Measurements from ENCODE around the gene TEX101. TPM values are rescaled to one million over a fixed set of nuclear protein-coding genes. Genes with fewer than 3 reads are reported as not detected.
"Not testable (repeated sequence)": the region's sequence is repeated elsewhere in the genome, so short reads cannot be mapped to it uniquely, and the experiment has no call there.

TEX101 gene
- total RNA-seq, 4 donors from 2014 or later: 0.81 TPM; not detected in 3

GRCh38 chr19:43433689-43434088 is 19.0 kb downstream of the TEX101 start:
- Histone ChIP-seq H3K36me3 (no peaks in the 10 kb centered on the region), H3K27ac (no peak overlapping the region), H3K27me3 (no peaks in the 10 kb centered on the region), H3K4me3 (replicated peaks in 1 of 3) (no peak overlapping the region), H3K9me3 (no peaks in the 10 kb centered on the region), H3K4me1 (peaks cover 0 to 4% of the 10 kb centered on the region in 2 donors)
- intact Hi-C loops (cut with DNase I): no loop called here
- no peak for DNase-seq
- no peak for TF ChIP-seq CTCF (IDR thresholded peaks at IDR 0.05)
- TF ChIP-seq POLR2A (IDR thresholded peaks at IDR 0.05): no peak
- 85 to 93% methylated on average over 6 of the region's 6 CpGs for WGBS, 2 donors

- no peak for TF ChIP-seq POLR2A (IDR thresholded peaks at IDR 0.05)
- no peak for TF ChIP-seq CTCF (IDR thresholded peaks at IDR 0.05)
- intact Hi-C loops (cut with DNase I): no loop called here
- Histone ChIP-seq H3K27me3 (no peaks in the 10 kb centered on the region), H3K4me3 (replicated peaks in 1 of 3) (no peak overlapping the region), H3K4me1 (peaks cover 0 to 5% of the 10 kb centered on the region in 2 donors), H3K36me3 (no peaks in the 10 kb centered on the region), H3K27ac (no peak overlapping the region), H3K9me3 (no peaks in the 10 kb centered on the region)
- WGBS, 2 donors: 79 to 82% methylated on average over 3 of the region's 3 CpGs
- DNase-seq: no peak
Measured at GRCh38 chr19:43435775-43436174, 21.1 kb downstream of the TEX101 start.

- H3K36me3 ChIP-seq; DNase-seq; H3K27me3 ChIP-seq; H3K9me3 ChIP-seq; intact Hi-C loops (cut with DNase I); H3K4me1 ChIP-seq; H3K4me3 ChIP-seq (replicated peaks in 1 of 3); H3K27ac ChIP-seq: not testable (repeated sequence)
- WGBS, 2 donors: 78 to 79% methylated on average over 11 of the region's 11 CpGs
Measured at GRCh38 chr19:43437284-43437683, 22.6 kb downstream of the TEX101 start.

- H3K4me3 ChIP-seq (replicated peaks in 1 of 3): no peak overlapping the region
- no peaks in the 10 kb centered on the region for H3K9me3 ChIP-seq
- H3K4me1 ChIP-seq: peaks cover 0 to 5% of the 10 kb centered on the region in 2 donors
- no peak for DNase-seq
- no peak overlapping the region for H3K27ac ChIP-seq
- intact Hi-C loops (cut with DNase I): no loop called here
- no peaks in the 10 kb centered on the region for H3K27me3 ChIP-seq
- 90 to 95% methylated on average over 6 of the region's 6 CpGs for WGBS, 2 donors
- TF ChIP-seq CTCF (IDR thresholded peaks at IDR 0.05): no peak
- no peak for TF ChIP-seq POLR2A (IDR thresholded peaks at IDR 0.05)
- H3K36me3 ChIP-seq: no peaks in the 10 kb centered on the region
Measured at GRCh38 chr19:43437712-43438111, 23.0 kb downstream of the TEX101 start.

- DNase-seq: no peak
- TF ChIP-seq POLR2A (IDR thresholded peaks at IDR 0.05) (no peak), CTCF (IDR thresholded peaks at IDR 0.05) (no peak)
- no peak overlapping the region for H3K27ac ChIP-seq
- no peaks in the 10 kb centered on the region for H3K27me3 ChIP-seq
- intact Hi-C loops (cut with DNase I): no loop called here
- H3K36me3 ChIP-seq: no peaks in the 10 kb centered on the region
- 71 to 81% methylated on average over 9 of the region's 9 CpGs for WGBS, 2 donors
- no peak overlapping the region for H3K4me3 ChIP-seq (replicated peaks in 1 of 3)
- no peaks in the 10 kb centered on the region for H3K9me3 ChIP-seq
- H3K4me1 ChIP-seq: peaks cover 0 to 5% of the 10 kb centered on the region in 2 donors
Measured at GRCh38 chr19:43438291-43439031, 23.8 kb downstream of the TEX101 start.

Data from thyroid gland (tissue), 4 donors.